Measurements from ENCODE around the gene SLC10A3. TPM values are rescaled to one million over a fixed set of nuclear protein-coding genes. Genes with fewer than 3 reads are reported as not detected.

Gene SLC10A3
- polyA plus RNA-seq, 1 of the 3 experiments (the other 2 are of a cell fraction) = 29.7 TPM

- TF ChIP-seq CHD2 (IDR thresholded peaks at IDR 0.05; ENCODE audit: low read length, partially characterized antibody) = no peak
- TF ChIP-seq IRF3 (IDR thresholded peaks at IDR 0.05; ENCODE audit: low read depth, low read length) = no peak
- TF ChIP-seq NFIC (IDR thresholded peaks at IDR 0.05; ENCODE audit: borderline replicate concordance) = no peak
Observed at GRCh38 chrX:154450312-154450711, 40.1 kb downstream of the SLC10A3 start (continued).

- DNase-seq = no peak
- Histone ChIP-seq H3K27me3 (ENCODE audit: insufficient read depth) (peaks cover 23% of the 10 kb centered on the region), H3K27ac (ENCODE audit: low read depth in 2 of 2, low read length in 1 of 2) (no peak overlapping the region), H4K20me1 (ENCODE audit: insufficient read depth) (0 out of 2 replicates have a peak, but pooled peaks cover 5% of the 10 kb centered on the region), H3K79me2 (ENCODE audit: insufficient read depth) (peaks cover 16% of the 10 kb centered on the region), H2AFZ (ENCODE audit: low read depth) (no peak overlapping the region), H3K9me3 (no peaks in the 10 kb centered on the region), H3K4me1 (ENCODE audit: control insufficient read depth in 1 of 2, insufficient read depth in 2 of 2, low read depth in 1 of 2, low read length in 1 of 2) (peaks cover 0 to 11% of the 10 kb centered on the region in 2 experiments; a peak in 1 of 4 replicates), H3K4me3 (ENCODE audit: low read depth in 2 of 2, low read length in 1 of 2) (no peak overlapping the region), H3K9ac (no peak overlapping the region), H3K9me2 (no peaks in the 10 kb centered on the region), H3K4me2 (no peak overlapping the region), H3F3A (replicated peaks; ENCODE audit: insufficient read depth) (no peaks in the 10 kb centered on the region), H3K36me3 (replicated peaks in 1 of 2; ENCODE audit: control insufficient read depth in 1 of 2, insufficient read depth in 2 of 2, low read length in 1 of 2) (peaks cover 0 to 2% of the 10 kb centered on the region in 2 experiments)
- no peak for TF ChIP-seq SIN3A (IDR thresholded peaks at IDR 0.05; ENCODE audit: borderline replicate concordance, low read depth, low read length)
- TF ChIP-seq TEAD4 (IDR thresholded peaks at IDR 0.05; ENCODE audit: borderline replicate concordance, insufficient read depth) = no peak
- no peak for TF ChIP-seq MEF2A (IDR thresholded peaks at IDR 0.05; ENCODE audit: borderline replicate concordance, low read depth)
- TF ChIP-seq MXI1 (IDR thresholded peaks at IDR 0.05; ENCODE audit: low read depth, low read length) = no peak
- TF ChIP-seq RCOR1 (IDR thresholded peaks at IDR 0.05; ENCODE audit: low read length) = no peak
- TF ChIP-seq GATA2 (CRISPR knock-in tag; IDR thresholded peaks at IDR 0.05) = no peak
- no peak for TF ChIP-seq RFX5 (IDR thresholded peaks at IDR 0.05; ENCODE audit: low read length)
- TF ChIP-seq JUND (IDR thresholded peaks at IDR 0.05) = no peak
- TF ChIP-seq MAX (IDR thresholded peaks at IDR 0.05; ENCODE audit: low read depth) = no peak
- no peak for TF ChIP-seq RXRA (IDR thresholded peaks at IDR 0.05; ENCODE audit: borderline replicate concordance, low read depth)
- no peak for TF ChIP-seq CTCF (IDR thresholded peaks at IDR 0.05)
- no peak for TF ChIP-seq ELF1 (IDR thresholded peaks at IDR 0.05)
- no peak for TF ChIP-seq FOSL2 (IDR thresholded peaks at IDR 0.05; ENCODE audit: borderline replicate concordance, low read depth)
- TF ChIP-seq EP300 (IDR thresholded peaks at IDR 0.05; ENCODE audit: borderline replicate concordance in 1 of 2, low read depth in 1 of 2, low read length in 1 of 2) = no peak
- no peak for TF ChIP-seq POLR2AphosphoS5 (IDR thresholded peaks at IDR 0.05; ENCODE audit: low read depth, low read length)
- TF ChIP-seq FOXM1 (IDR thresholded peaks at IDR 0.05; ENCODE audit: low read depth) = no peak
- TF ChIP-seq IRF3 (IDR thresholded peaks at IDR 0.05; ENCODE audit: low read depth, low read length) = no peak
- no peak for TF ChIP-seq YY1 (IDR thresholded peaks at IDR 0.05; ENCODE audit: low read depth)
- TF ChIP-seq RAD21 (IDR thresholded peaks at IDR 0.05; ENCODE audit: low read length) = no peak
- 77% methylated on average over 4 of the region's 18 CpGs for WGBS (ENCODE audit: low lambda C conversion rate)
- POLR2A ChIA-PET = no interaction called here
- CTCF ChIA-PET = interaction anchor here (1.0 kb wide), 1 partner anchor 50 kb away, joined by 3 read pairs; no protein-coding TSS in a partner anchor
Observed at GRCh38 chrX:154449618-154450017, 40.8 kb downstream of the SLC10A3 start.
